Psoas muscle (tissue), 8 donors: ENCODE results near the gene FRS2. TPM values are rescaled to one million over a fixed set of nuclear protein-coding genes. Genes with fewer than 3 reads are reported as not detected.

Source experiments
- ATAC-seq, 4 donors: fragments of 200-7000 bp; cut with Tn5 transposase; one replicate each; pipeline ENCODE4 v1.9.1; 2020; ENCODE audit warnings: moderate library complexity in 3 of 4, mild to moderate bottlenecking in 2 of 4
- DNase-seq, 2 donors: peaks; one replicate each; pipeline ENCODE4 v3.0.0-alpha.2; 2020
- H3K27ac ChIP-seq: fragments of 200-600 bp; one replicate; pipeline ENCODE4 v1.8.0; 2022
- H3K27me3 ChIP-seq, 3 donors: fragments of 200-600 bp in 1 of 3; one replicate each; pipeline versions ENCODE4 v1.6.1 to v1.8.0; 2013 to 2022; ENCODE audit warnings: low read length in 2 of 3, mild to moderate bottlenecking in 2 of 3, moderate library complexity in 1 of 3; ENCODE audit not compliant: insufficient read depth in 3 of 3
- H3K36me3 ChIP-seq, 2 donors: fragments of 200-600 bp in 1 of 2; one replicate each; pipeline versions ENCODE4 v1.6.1 to v1.8.0; 2013 to 2022; ENCODE audit warnings: low read depth in 1 of 2, mild to moderate bottlenecking in 1 of 2, moderate library complexity in 1 of 2; ENCODE audit not compliant: insufficient read depth in 1 of 2
- H3K4me1 ChIP-seq: fragments of 200-600 bp; one replicate; pipeline ENCODE4 v1.8.0; 2022
- H3K4me3 ChIP-seq: fragments of 200-600 bp; one replicate; pipeline ENCODE4 v1.8.0; 2022; ENCODE audit warnings: mild to moderate bottlenecking
- H3K9me3 ChIP-seq: fragments of 200-600 bp; one replicate; pipeline ENCODE4 v1.8.0; 2022
- WGBS, 3 donors: extraction: QIAGEN DNeasy Blood & Tissue Kit; methylation state at CpG; one replicate each; pipeline versions ENCODE4 v1.1.6 to v1.1.7; 2013; 5-methylcytosine and 5-hydroxymethylcytosine counted together
- intact Hi-C, 2 donors: fragments of 100-400 bp; cut with DNase I; formaldehyde crosslinking; loops; one replicate each; pipeline versions ENCODE4 v1.11.0 to v1.14.2; 2022
- polyA plus RNA-seq, 3 donors: library from polyadenylated mRNA; stranded (reverse); fragments of 200-250 nt; gene quantifications; one replicate each; pipeline ENCODE4 v1.2.3, GENCODE V29; 2013
- total RNA-seq, 4 donors: library from RNA; stranded (reverse); fragmentation: NEBNext Ultra II Directional in 2 of 4; extraction: Animal tissue kit (Norgen Biotek cat#: 25700) in 2 of 4; gene quantifications; one replicate each; pipeline versions ENCODE4 v1.2.1 to v1.2.4, GENCODE V29; 2021 to 2023
- TF ChIP-seq, protein P1 (sequence below): fragments of 200-600 bp; IDR thresholded peaks from one replicate; pipeline ENCODE4 v1.8.0; 2022; ENCODE audit warnings: antibody characterized with exemption
- donor health status: healthy with polysubstance abuse.
- donor health status: DM: no; HTN: no; CAD: no; lungs with moderate emphysema.
- donor health status: Bipolar disorder and iron deficiency.
- donor health status: healthy.
- donor health status: DM: yes; HTN: yes; CAD: no.
- donor health status: DM: no; HTN: no; CAD: no.
- donor health status: DM: no; HTN: no; CAD: no.
- donor health status: DM: yes; HTN: yes; CAD: no.

Gene FRS2
- total and polyA plus RNA-seq, 7 donors, result 3.6 to 18.9 (median 13.1) TPM

DNA sequence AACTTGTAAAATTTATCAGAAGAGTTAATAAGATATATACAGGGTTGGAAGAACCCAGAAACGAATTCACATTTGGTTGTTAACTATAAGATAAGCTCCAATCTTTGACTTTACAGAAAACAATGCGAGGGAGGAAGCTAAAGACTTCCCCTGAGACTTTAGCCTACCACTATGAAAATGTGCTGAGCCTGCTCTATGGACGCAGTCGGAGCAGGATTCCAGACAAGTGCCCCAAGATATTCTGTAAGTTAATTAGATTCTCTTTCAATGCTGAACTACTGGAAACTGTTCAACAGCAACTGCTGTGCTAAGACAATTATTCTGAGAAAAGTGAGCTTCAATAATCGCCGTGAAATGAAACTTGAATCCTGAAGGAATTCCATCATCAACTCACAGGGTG, 148.9 kb downstream of the FRS2 start:
- 42 to 50% (median 47%) methylated on average over 6 of the region's 6 CpGs for WGBS, 3 donors
- H3K27me3 ChIP-seq, result no peaks in the 10 kb centered on the region
- DNase-seq (no peak), ATAC-seq (no peak)
- no peaks in the 10 kb centered on the region for H3K9me3 ChIP-seq
- H3K4me1 ChIP-seq, result no peaks in the 10 kb centered on the region
- H3K27ac ChIP-seq, result no peak overlapping the region
- no peaks in the 10 kb centered on the region for H3K36me3 ChIP-seq
- TF ChIP-seq, protein P1, sequence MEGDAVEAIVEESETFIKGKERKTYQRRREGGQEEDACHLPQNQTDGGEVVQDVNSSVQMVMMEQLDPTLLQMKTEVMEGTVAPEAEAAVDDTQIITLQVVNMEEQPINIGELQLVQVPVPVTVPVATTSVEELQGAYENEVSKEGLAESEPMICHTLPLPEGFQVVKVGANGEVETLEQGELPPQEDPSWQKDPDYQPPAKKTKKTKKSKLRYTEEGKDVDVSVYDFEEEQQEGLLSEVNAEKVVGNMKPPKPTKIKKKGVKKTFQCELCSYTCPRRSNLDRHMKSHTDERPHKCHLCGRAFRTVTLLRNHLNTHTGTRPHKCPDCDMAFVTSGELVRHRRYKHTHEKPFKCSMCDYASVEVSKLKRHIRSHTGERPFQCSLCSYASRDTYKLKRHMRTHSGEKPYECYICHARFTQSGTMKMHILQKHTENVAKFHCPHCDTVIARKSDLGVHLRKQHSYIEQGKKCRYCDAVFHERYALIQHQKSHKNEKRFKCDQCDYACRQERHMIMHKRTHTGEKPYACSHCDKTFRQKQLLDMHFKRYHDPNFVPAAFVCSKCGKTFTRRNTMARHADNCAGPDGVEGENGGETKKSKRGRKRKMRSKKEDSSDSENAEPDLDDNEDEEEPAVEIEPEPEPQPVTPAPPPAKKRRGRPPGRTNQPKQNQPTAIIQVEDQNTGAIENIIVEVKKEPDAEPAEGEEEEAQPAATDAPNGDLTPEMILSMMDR, result no peak
- intact Hi-C loops, result no loop called here
- no peak overlapping the region for H3K4me3 ChIP-seq

DNA sequence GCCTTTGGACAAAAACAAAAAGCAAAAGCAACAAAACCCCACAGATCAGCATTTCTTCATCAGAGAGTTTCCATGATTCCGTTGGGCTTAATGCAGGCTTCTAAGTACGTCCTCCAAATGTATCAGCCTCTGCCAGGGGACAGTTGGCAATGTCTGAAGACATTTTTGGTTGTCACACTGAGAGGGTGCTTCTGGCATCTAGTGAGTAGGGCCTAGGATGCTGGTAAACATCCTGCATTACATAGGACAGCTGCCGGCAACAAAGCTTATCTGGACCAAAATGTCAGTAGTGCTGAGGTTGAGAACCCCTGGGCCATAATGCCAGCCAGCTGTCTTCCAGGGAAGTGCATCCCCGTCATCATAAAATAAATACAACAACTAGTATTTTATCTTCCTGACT, 149.9 kb downstream of the FRS2 start:
- Histone ChIP-seq H3K4me3 (no peak overlapping the region), H3K4me1 (no peaks in the 10 kb centered on the region), H3K36me3 (no peaks in the 10 kb centered on the region), H3K27ac (no peak overlapping the region), H3K27me3 (no peaks in the 10 kb centered on the region), H3K9me3 (no peaks in the 10 kb centered on the region)
- TF ChIP-seq, protein P1, result no peak
- WGBS, 3 donors, result 41 to 72% (median 65%) methylated on average over 4 of the region's 4 CpGs
- no peak for DNase-seq
- intact Hi-C loops, result no loop called here
- ATAC-seq, result no peak

DNA sequence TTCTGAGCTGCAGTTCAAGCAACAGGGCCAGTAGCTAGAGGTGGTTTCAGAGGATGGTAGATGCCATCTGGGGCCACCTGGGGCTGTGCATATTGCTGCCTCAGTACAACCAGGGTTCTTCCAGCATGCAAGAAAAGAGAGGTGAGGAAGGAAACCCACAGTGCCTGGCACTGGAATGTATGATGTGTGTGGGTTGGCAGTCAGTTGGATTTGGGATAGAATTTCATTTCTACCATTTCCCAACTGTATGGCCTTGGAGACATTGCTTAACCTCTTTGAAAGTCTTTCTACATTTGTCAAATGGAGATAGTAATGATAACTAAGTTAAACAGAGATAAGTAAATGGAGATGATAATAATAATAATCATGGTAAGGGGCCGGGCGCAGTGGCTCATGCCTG, 150.7 kb downstream of the FRS2 start:
- Histone ChIP-seq H3K27ac (no peak overlapping the region), H3K36me3 (no peaks in the 10 kb centered on the region), H3K27me3 (no peaks in the 10 kb centered on the region), H3K9me3 (no peaks in the 10 kb centered on the region), H3K4me3 (no peak overlapping the region), H3K4me1 (no peaks in the 10 kb centered on the region)
- DNase-seq (no peak), ATAC-seq (no peak)
- 97 to 98% (median 98%) methylated on average over 2 of the region's 2 CpGs for WGBS, 3 donors
- TF ChIP-seq, protein P1, result no peak
- intact Hi-C loops, result no loop called here

DNA sequence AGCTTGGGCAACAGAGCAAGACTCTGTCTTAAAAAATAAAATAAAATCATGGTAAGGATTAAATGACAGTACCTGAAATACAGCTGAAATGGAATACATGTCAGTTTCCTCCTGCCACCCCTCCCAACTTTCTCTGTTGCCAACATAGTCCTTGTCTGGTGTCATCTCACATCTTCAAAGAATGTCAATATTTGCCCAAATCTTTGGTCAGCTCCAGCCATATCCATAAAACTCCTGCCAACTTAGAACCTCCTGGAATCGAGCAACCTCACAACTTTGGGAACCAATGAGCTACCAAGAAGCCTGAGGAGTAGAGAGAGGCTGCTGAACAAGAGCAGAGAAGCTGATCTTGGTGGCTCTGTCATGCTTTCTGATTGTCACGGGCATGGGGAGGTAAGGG, 151.4 kb downstream of the FRS2 start:
- intact Hi-C loops, result no loop called here
- Histone ChIP-seq H3K27me3 (no peaks in the 10 kb centered on the region), H3K27ac (no peak overlapping the region), H3K4me1 (no peaks in the 10 kb centered on the region), H3K36me3 (no peaks in the 10 kb centered on the region), H3K9me3 (no peaks in the 10 kb centered on the region), H3K4me3 (no peak overlapping the region)
- ATAC-seq (no peak), DNase-seq (no peak)
- 81 to 88% (median 86%) methylated on average over 2 of the region's 2 CpGs for WGBS, 3 donors
- TF ChIP-seq, protein P1, result no peak

DNA sequence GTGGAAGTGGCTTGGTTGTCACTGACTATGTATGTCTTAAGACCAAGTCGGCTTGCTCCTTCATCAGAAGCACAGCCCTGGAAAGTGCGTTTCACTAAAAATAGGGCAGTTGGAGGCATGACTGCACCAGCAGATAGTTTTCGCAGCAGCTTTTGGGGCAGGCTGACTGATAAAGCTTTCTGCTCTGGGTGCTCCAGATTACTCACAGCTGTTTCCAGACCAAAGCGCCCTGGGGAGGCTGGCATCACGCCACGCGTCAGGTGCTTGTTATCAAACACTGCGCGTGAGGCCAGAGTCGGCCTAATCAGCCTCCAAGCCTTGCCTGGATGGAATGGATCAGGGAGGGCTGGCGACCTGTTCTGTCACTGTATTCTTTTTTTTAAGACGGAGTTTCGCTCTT, 153.8 kb downstream of the FRS2 start:
- TF ChIP-seq, protein P1, result no peak
- WGBS, 3 donors, result 84 to 87% (median 85%) methylated on average over 13 of the region's 13 CpGs
- no peaks in the 10 kb centered on the region for H3K4me1 ChIP-seq
- no peak overlapping the region for H3K4me3 ChIP-seq
- no peaks in the 10 kb centered on the region for H3K36me3 ChIP-seq
- no peaks in the 10 kb centered on the region for H3K9me3 ChIP-seq
- ATAC-seq (no peak), DNase-seq (peak in 1 of 2 donors; percentile 20)
- intact Hi-C loops, result no loop called here
- no peak overlapping the region for H3K27ac ChIP-seq
- H3K27me3 ChIP-seq, result no peaks in the 10 kb centered on the region
